ENCODE data around the gene AIP. TPM values are rescaled to one million over a fixed set of nuclear protein-coding genes. Genes with fewer than 3 reads are reported as not detected.

Gene AIP
- total RNA-seq, 1 donor from 2014 or later = 82.7 TPM

DNA sequence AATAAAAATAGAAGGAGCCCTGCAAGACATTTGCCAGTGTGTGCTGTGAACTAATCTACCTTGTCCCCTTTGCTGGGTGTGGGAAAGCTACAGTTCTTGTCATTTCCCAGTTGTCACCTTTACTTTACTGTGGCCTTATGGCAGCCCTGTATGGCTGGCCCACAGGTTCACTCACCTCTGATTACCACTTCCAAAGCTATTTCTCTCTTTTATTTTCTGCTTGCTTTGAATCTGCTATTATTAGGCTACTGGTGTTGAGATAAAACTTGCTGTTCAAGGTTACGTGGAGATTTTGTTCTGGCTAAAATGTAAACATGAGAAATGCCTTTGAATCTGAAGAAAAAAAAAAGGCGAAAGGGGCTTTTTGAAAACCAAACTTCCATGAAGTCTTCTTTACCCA, 50.1 kb downstream of the AIP start:
- TF ChIP-seq POLR2A (IDR thresholded peaks at IDR 0.05) (no peak), POLR2AphosphoS5 (IDR thresholded peaks at IDR 0.05; ENCODE audit: insufficient read depth in 1 of 2, low read depth in 1 of 2) (no peak)
- TF ChIP-seq, protein P1, sequence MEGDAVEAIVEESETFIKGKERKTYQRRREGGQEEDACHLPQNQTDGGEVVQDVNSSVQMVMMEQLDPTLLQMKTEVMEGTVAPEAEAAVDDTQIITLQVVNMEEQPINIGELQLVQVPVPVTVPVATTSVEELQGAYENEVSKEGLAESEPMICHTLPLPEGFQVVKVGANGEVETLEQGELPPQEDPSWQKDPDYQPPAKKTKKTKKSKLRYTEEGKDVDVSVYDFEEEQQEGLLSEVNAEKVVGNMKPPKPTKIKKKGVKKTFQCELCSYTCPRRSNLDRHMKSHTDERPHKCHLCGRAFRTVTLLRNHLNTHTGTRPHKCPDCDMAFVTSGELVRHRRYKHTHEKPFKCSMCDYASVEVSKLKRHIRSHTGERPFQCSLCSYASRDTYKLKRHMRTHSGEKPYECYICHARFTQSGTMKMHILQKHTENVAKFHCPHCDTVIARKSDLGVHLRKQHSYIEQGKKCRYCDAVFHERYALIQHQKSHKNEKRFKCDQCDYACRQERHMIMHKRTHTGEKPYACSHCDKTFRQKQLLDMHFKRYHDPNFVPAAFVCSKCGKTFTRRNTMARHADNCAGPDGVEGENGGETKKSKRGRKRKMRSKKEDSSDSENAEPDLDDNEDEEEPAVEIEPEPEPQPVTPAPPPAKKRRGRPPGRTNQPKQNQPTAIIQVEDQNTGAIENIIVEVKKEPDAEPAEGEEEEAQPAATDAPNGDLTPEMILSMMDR (IDR thresholded peaks at IDR 0.05) = no peak
- Histone ChIP-seq H3K4me1 (no peaks in the 10 kb centered on the region), H3K36me3 (no peaks in the 10 kb centered on the region), H3K9me3 (no peaks in the 10 kb centered on the region), H3K4me3 (no peak overlapping the region), H3K27ac (no peak overlapping the region), H3K27me3 (no peaks in the 10 kb centered on the region)
- no peak for DNase-seq (ENCODE audit: extremely low spot score in 2 of 2)
- intact Hi-C loops (cut with DNase I) = no loop called here

DNA sequence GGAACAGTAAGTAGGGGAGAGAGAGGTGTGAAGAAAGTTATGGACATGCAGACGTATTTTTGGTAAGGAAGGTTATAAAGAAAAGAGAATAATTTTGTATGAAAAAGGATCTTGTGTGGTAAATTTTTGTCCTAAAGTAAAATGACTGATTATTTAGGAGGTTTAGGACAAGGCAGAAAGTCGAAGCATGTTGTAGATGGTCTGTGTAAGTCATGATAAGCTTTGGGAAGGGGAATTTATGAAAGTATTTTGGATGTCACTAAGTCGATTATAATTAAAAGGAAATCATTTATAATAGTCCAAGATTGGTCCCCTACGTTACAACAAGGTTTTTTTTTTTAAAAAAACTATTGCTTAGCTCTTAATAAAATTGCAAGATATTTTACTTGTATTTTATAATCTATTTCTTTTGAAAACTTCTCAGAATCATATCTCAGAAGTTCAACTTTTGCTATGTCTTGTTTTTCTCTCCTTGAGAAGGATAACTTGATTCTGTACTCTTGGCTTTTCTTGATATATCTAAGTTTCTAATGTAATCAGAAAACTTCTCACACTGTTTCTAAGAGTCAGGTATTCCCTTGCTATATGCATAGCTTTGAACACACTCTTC, 51.3 kb downstream of the AIP start:
- Histone ChIP-seq H3K27ac (no peak overlapping the region), H3K27me3 (no peaks in the 10 kb centered on the region), H3K4me3 (no peak overlapping the region), H3K9me3 (no peaks in the 10 kb centered on the region), H3K36me3 (no peaks in the 10 kb centered on the region), H3K4me1 (no peaks in the 10 kb centered on the region)
- TF ChIP-seq, protein P1 (IDR thresholded peaks at IDR 0.05) = no peak
- TF ChIP-seq POLR2AphosphoS5 (IDR thresholded peaks at IDR 0.05; ENCODE audit: insufficient read depth in 1 of 2, low read depth in 1 of 2) (no peak), POLR2A (IDR thresholded peaks at IDR 0.05) (no peak)
- DNase-seq (ENCODE audit: extremely low spot score in 2 of 2) = no peak
- intact Hi-C loops (cut with DNase I) = no loop called here

DNA sequence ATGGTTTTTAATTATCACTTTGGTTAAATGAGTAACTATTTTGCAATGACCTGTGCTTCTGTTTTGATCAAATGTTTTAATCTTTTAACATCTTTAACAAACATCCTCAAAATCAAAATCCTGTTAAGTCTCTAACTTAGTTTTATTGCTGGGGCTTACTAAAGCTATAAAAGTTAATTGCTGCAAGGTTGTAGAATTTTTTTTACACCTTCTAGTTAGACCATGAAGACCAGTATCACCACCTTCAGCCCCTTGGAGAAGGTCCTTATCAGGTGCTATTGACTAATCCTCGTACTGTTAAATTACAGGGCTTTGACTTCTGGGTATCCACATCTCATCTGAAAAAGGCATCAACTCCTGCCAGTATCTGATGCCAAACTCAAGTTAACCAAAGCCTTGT, 52.7 kb downstream of the AIP start:
- TF ChIP-seq POLR2AphosphoS5 (IDR thresholded peaks at IDR 0.05; ENCODE audit: insufficient read depth in 1 of 2, low read depth in 1 of 2) (no peak), POLR2A (IDR thresholded peaks at IDR 0.05) (no peak)
- TF ChIP-seq, protein P1 (IDR thresholded peaks at IDR 0.05) = no peak
- H3K4me1 ChIP-seq = no peaks in the 10 kb centered on the region
- no peak for DNase-seq (ENCODE audit: extremely low spot score in 2 of 2)
- H3K27me3 ChIP-seq = no peaks in the 10 kb centered on the region
- no peaks in the 10 kb centered on the region for H3K9me3 ChIP-seq
- intact Hi-C loops (cut with DNase I) = no loop called here
- H3K4me3 ChIP-seq = no peak overlapping the region
- no peak overlapping the region for H3K27ac ChIP-seq
- no peaks in the 10 kb centered on the region for H3K36me3 ChIP-seq

DNA sequence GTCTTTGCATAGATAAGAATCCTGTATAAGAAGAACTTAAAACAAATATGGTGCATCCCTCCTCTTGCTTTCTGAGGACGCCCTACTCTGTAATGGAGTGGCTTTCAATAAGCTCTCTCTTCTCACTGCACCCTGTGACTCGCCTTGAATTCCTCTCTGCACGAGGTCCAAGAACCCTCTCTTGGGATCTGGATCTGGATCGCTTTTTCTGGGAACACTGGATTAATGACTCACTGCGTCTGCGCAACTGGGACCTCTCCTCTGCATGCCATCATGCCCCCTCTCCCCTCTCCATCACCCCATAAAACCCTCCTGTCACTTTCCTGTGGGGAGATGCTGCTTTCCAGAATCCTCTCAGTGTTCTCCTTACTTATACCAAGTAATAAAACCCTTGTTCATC, 55.5 kb downstream of the AIP start:
- H3K27ac ChIP-seq = no peak overlapping the region
- TF ChIP-seq, protein P1 (IDR thresholded peaks at IDR 0.05) = no peak
- TF ChIP-seq POLR2AphosphoS5 (IDR thresholded peaks at IDR 0.05; ENCODE audit: insufficient read depth in 1 of 2, low read depth in 1 of 2) = no peak
- no peak for TF ChIP-seq POLR2A (IDR thresholded peaks at IDR 0.05)
- H3K4me1 ChIP-seq = no peaks in the 10 kb centered on the region
- H3K4me3 ChIP-seq = no peak overlapping the region
- intact Hi-C loops (cut with DNase I) = no loop called here
- no peaks in the 10 kb centered on the region for H3K9me3 ChIP-seq
- DNase-seq (ENCODE audit: extremely low spot score in 2 of 2) = no peak
- H3K27me3 ChIP-seq = no peaks in the 10 kb centered on the region
- H3K36me3 ChIP-seq = no peaks in the 10 kb centered on the region

DNA sequence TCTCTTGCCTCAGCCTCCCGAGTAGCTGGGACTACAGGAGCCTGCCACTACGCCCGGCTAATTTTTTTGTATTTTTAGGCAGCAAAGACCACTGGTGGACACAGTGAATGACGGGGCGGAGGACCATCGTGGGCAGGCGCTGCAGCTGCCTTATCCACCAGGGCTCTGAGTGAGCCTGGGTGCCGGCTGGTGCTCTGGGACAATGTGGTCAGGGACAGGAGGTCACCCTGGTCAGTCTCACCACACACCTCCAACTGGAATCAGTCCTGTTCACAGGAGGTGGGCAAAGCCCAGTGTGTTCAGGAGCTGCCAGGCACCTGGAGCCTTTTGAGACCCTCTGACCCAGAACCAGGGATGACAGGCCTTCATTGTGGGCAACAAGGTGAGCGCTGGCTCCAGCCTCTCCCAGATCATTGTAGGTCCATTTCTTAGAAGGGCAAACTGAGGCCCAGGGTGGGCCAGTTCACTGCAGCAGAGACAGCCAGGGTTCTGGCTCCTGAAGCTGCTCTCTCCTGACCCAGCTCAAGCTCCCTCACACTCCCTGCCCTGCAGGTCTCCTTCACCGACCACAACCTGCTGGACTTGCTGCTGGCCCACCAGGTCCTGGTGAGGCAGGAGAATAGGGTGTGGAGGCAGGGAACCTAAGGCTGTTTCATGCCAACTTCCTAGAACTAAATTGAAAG, 56.1 kb downstream of the AIP start:
- Histone ChIP-seq H3K4me3 (no peak overlapping the region), H3K27ac (no peak overlapping the region), H3K4me1 (no peaks in the 10 kb centered on the region), H3K27me3 (no peaks in the 10 kb centered on the region), H3K9me3 (no peaks in the 10 kb centered on the region), H3K36me3 (no peaks in the 10 kb centered on the region)
- intact Hi-C loops (cut with DNase I) = no loop called here
- DNase-seq (ENCODE audit: extremely low spot score in 2 of 2) = no peak
- TF ChIP-seq POLR2AphosphoS5 (IDR thresholded peaks at IDR 0.05; ENCODE audit: insufficient read depth in 1 of 2, low read depth in 1 of 2) (no peak), POLR2A (IDR thresholded peaks at IDR 0.05) (no peak)
- TF ChIP-seq, protein P1 (IDR thresholded peaks at IDR 0.05) = no peak
